Inflammatory macrophage treated with lipopolysaccharide for 4 hours (primary cell): ENCODE results near the gene LYRM4.

Experiments used
- DNase-seq: peaks from one replicate; pipeline ENCODE4 v3.0.0-alpha.2; 2020

The LYRM4 gene

GRCh38 chr6:5241252-5241651, 19.5 kb downstream of the LYRM4 start:
- no peak for DNase-seq

- DNase-seq = no peak
Observed at GRCh38 chr6:5238336-5238735, 22.4 kb downstream of the LYRM4 start.

- DNase-seq = no peak
Observed at GRCh38 chr6:5237805-5238204, 22.9 kb downstream of the LYRM4 start.

- DNase-seq = no peak
Observed at GRCh38 chr6:5235830-5236229, 24.9 kb downstream of the LYRM4 start.

GRCh38 chr6:5234874-5235273, 25.9 kb downstream of the LYRM4 start:
- DNase-seq = peak; percentile 47

GRCh38 chr6:5231289-5231688, 29.5 kb downstream of the LYRM4 start:
- DNase-seq = no peak

- DNase-seq = peak; percentile 83
Observed at GRCh38 chr6:5230081-5230480, 30.7 kb downstream of the LYRM4 start.

GRCh38 chr6:5229356-5229755, 31.4 kb downstream of the LYRM4 start:
- no peak for DNase-seq

GRCh38 chr6:5223309-5223708, 37.4 kb downstream of the LYRM4 start:
- no peak for DNase-seq

GRCh38 chr6:5220443-5220842, 40.3 kb downstream of the LYRM4 start:
- no peak for DNase-seq

- no peak for DNase-seq
Observed at GRCh38 chr6:5219011-5219691, 41.6 kb downstream of the LYRM4 start.

GRCh38 chr6:5217356-5217755, 43.4 kb downstream of the LYRM4 start:
- no peak for DNase-seq

GRCh38 chr6:5215799-5216198, 45.0 kb downstream of the LYRM4 start:
- DNase-seq = no peak

GRCh38 chr6:5215159-5215558, 45.6 kb downstream of the LYRM4 start:
- no peak for DNase-seq

GRCh38 chr6:5214570-5215052, 46.1 kb downstream of the LYRM4 start:
- peak; percentile 33 for DNase-seq

GRCh38 chr6:5213836-5214235, 46.9 kb downstream of the LYRM4 start:
- no peak for DNase-seq

GRCh38 chr6:5211492-5211891, 49.3 kb downstream of the LYRM4 start:
- no peak for DNase-seq

GRCh38 chr6:5208471-5208971, 52.2 kb downstream of the LYRM4 start:
- no peak for DNase-seq

- DNase-seq = no peak
Observed at GRCh38 chr6:5208057-5208456, 52.7 kb downstream of the LYRM4 start.

GRCh38 chr6:5206920-5207561, 53.7 kb downstream of the LYRM4 start:
- DNase-seq = no peak

GRCh38 chr6:5205877-5206850, 54.6 kb downstream of the LYRM4 start:
- peak; percentile 86 for DNase-seq

GRCh38 chr6:5205035-5205507, 55.7 kb downstream of the LYRM4 start:
- no peak for DNase-seq

- DNase-seq = peak; percentile 66
Observed at GRCh38 chr6:5204376-5204775, 56.4 kb downstream of the LYRM4 start.
